WTC11 (cell line): ENCODE data around the gene RASSF4. TPM values are rescaled to one million over a fixed set of nuclear protein-coding genes. Genes with fewer than 3 reads are reported as not detected.

Experiments
- ATAC-seq: fragments of 200-7000 bp; cut with Tn5 transposase; 2 replicates; pipeline ENCODE4 v1.10.0; 2021; ENCODE audit warnings: mild to moderate bottlenecking, moderate library complexity
- CTCF ChIA-PET: fragments of 300-600 bp; sonication (Branson Sonifier 250); formaldehyde crosslinking; loops from one replicate; lab custom pipeline; 2021; ENCODE audit warnings: antibody characterized with exemption; lab: Charles Lee
- POLR2A ChIA-PET: fragments of 350-600 bp; sonication (Branson Sonifier 250); formaldehyde crosslinking; loops from one replicate; lab custom pipeline; 2021; ENCODE audit warnings: antibody characterized with exemption; lab: Charles Lee
- DNase-seq: peaks from one replicate; pipeline ENCODE4 v3.0.0; 2021; ENCODE audit warnings: low spot score
- H3K27ac Mint-ChIP-seq: 2 replicates; pipeline ENCODE4 v1.8.0; 2021; ENCODE audit warnings: mixed read lengths
- H3K27me3 Mint-ChIP-seq: 2 replicates; pipeline ENCODE4 v1.8.0; 2021; ENCODE audit warnings: low read depth, mild to moderate bottlenecking, moderate library complexity, mixed read lengths
- H3K36me3 Mint-ChIP-seq: 2 replicates; pipeline ENCODE4 v1.8.0; 2021; ENCODE audit warnings: mixed read lengths
- H3K4me1 Mint-ChIP-seq: 2 replicates; pipeline ENCODE4 v1.8.0; 2022; ENCODE audit warnings: mixed read lengths
- H3K4me3 Mint-ChIP-seq: 2 replicates; pipeline ENCODE4 v1.8.0; 2021; ENCODE audit warnings: mild to moderate bottlenecking, moderate library complexity, mixed read lengths
- H3K9me3 Mint-ChIP-seq: 2 replicates; pipeline ENCODE4 v1.8.0; 2021; ENCODE audit warnings: mixed read lengths
- CBFB ChIP-seq: sonication (generic); formaldehyde crosslinking; IDR thresholded peaks from 2 replicates; pipeline ENCODE4 v1.8.1; 2022; ENCODE audit warnings: mild to moderate bottlenecking, low read depth, missing genetic modification reagents
- CREM ChIP-seq: sonication (generic); formaldehyde crosslinking; IDR thresholded peaks from 2 replicates; pipeline ENCODE4 v1.8.1; 2022; ENCODE audit warnings: mild to moderate bottlenecking, missing genetic modification reagents, moderate library complexity
- ESRRA ChIP-seq: sonication (generic); formaldehyde crosslinking; IDR thresholded peaks from 2 replicates; pipeline ENCODE4 v1.8.1; 2022; ENCODE audit warnings: mild to moderate bottlenecking, missing genetic modification reagents, borderline replicate concordance
- GABPB1 ChIP-seq: sonication (generic); formaldehyde crosslinking; IDR thresholded peaks from 2 replicates; pipeline ENCODE4 v1.8.1; 2023; ENCODE audit warnings: mild to moderate bottlenecking, missing genetic modification reagents
- GTF2I ChIP-seq: fragments of 250-450 bp; sonication (Bioruptor Pico); conservative IDR thresholded peaks from 2 replicates; pipeline ENCODE4 v1.4.0; 2021; ENCODE audit warnings: mild to moderate bottlenecking
- HMGA2 ChIP-seq: fragments of 250-450 bp; sonication (Bioruptor Pico); IDR thresholded peaks from 2 replicates; pipeline ENCODE4 v1.4.0; 2021; ENCODE audit warnings: mild to moderate bottlenecking, moderate library complexity
- MYBL2 ChIP-seq: sonication (generic); formaldehyde crosslinking; IDR thresholded peaks from 2 replicates; pipeline ENCODE4 v1.8.1; 2023; ENCODE audit warnings: mild to moderate bottlenecking, moderate library complexity, missing genetic modification reagents
- RORB ChIP-seq: fragments of 250-450 bp; sonication (Bioruptor Pico); IDR thresholded peaks from 2 replicates; pipeline ENCODE4 v1.9.0; 2021; ENCODE audit warnings: mild to moderate bottlenecking
- SMAD3 ChIP-seq: sonication (generic); formaldehyde crosslinking; IDR thresholded peaks from 2 replicates; pipeline ENCODE4 v1.8.0; 2022; ENCODE audit warnings: missing genetic modification reagents, mild to moderate bottlenecking, borderline replicate concordance
- SMAD4 ChIP-seq: sonication (generic); formaldehyde crosslinking; IDR thresholded peaks from 2 replicates; pipeline ENCODE4 v1.8.0; 2022; ENCODE audit warnings: mild to moderate bottlenecking, missing genetic modification reagents
- TCF7 ChIP-seq: sonication (generic); formaldehyde crosslinking; IDR thresholded peaks from 2 replicates; pipeline ENCODE4 v1.8.0; 2022; ENCODE audit warnings: mild to moderate bottlenecking, low read depth, missing genetic modification reagents, moderate library complexity
- TEAD1 ChIP-seq: sonication (generic); formaldehyde crosslinking; IDR thresholded peaks from 2 replicates; pipeline ENCODE4 v1.8.0; 2022; ENCODE audit warnings: mild to moderate bottlenecking, missing genetic modification reagents
- ZBTB21 ChIP-seq: sonication (generic); formaldehyde crosslinking; IDR thresholded peaks from 2 replicates; pipeline ENCODE4 v1.8.1; 2023; ENCODE audit warnings: mild to moderate bottlenecking, missing genetic modification reagents, borderline replicate concordance
- ZNF416 ChIP-seq: fragments of 250-450 bp; sonication (Bioruptor Pico); IDR thresholded peaks from 2 replicates; pipeline ENCODE4 v1.9.0; 2021; ENCODE audit warnings: mild to moderate bottlenecking, inconsistent platforms
- ZNF423 ChIP-seq: fragments of 250-450 bp; sonication (Bioruptor Pico); IDR thresholded peaks from 2 replicates; pipeline ENCODE4 v2.1.2; 2022; ENCODE audit warnings: mild to moderate bottlenecking, moderate library complexity
- total RNA-seq: library from RNA; stranded (reverse); gene quantifications from 3 replicates; pipeline ENCODE4 v1.2.3, GENCODE V29; 2021
- TF ChIP-seq, protein P1 (sequence below): sonication (generic); formaldehyde crosslinking; IDR thresholded peaks from 2 replicates; pipeline ENCODE4 v1.8.1; 2022; ENCODE audit warnings: mild to moderate bottlenecking, missing genetic modification reagents, moderate library complexity, borderline replicate concordance
- TF ChIP-seq, protein P2 (sequence below): sonication (generic); formaldehyde crosslinking; IDR thresholded peaks from 2 replicates; pipeline ENCODE4 v1.8.0; 2022; ENCODE audit warnings: mild to moderate bottlenecking, missing genetic modification reagents
- TF ChIP-seq, protein P3 (sequence below): sonication (generic); formaldehyde crosslinking; conservative IDR thresholded peaks from 2 replicates; pipeline ENCODE4 v1.8.1; 2023; ENCODE audit warnings: mild to moderate bottlenecking, low read depth, missing genetic modification reagents, moderate library complexity
- TF ChIP-seq, protein P4 (sequence below): sonication (generic); formaldehyde crosslinking; IDR thresholded peaks from 2 replicates; pipeline ENCODE4 v1.8.0; 2023; ENCODE audit warnings: missing genetic modification reagents
- TF ChIP-seq, protein P5 (sequence below): sonication (generic); formaldehyde crosslinking; IDR thresholded peaks from 2 replicates; pipeline ENCODE4 v1.8.1; 2022; ENCODE audit warnings: mild to moderate bottlenecking, moderate library complexity, missing genetic modification reagents
- TF ChIP-seq, protein P6 (sequence below): sonication (generic); formaldehyde crosslinking; IDR thresholded peaks from 2 replicates; pipeline ENCODE4 v1.8.1; 2023; ENCODE audit warnings: mild to moderate bottlenecking, missing genetic modification reagents, moderate library complexity

RASSF4 gene
- total RNA-seq, 1 experiment from 2014 or later = 15.7 TPM

DNA sequence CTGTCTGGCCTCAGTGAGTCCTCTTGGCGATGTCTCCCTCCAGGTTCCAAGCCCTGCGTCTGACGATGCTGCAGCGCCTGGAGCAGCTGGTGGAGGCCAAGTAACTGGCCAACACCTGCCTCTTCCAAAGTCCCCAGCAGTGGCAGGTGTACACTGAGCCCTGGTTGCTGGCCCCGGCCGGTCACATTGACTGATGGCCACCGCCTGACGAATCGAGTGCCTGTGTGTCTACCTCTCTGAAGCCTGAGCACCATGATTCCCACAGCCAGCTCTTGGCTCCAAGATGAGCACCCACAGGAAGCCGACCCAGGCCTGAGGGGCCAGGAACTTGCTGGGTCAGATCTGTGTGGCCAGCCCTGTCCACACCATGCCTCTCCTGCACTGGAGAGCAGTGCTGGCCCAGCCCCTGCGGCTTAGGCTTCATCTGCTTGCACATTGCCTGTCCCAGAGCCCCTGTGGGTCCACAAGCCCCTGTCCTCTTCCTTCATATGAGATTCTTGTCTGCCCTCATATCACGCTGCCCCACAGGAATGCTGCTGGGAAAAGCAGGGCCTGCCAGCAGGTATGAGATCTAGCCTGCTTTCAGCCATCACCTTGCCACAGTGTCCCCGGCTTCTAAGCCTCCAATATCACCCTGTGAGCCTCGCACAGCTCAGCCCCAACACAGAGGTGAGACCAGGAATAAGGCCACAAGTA lies 33.8 kb downstream of the RASSF4 start:
- no peak for DNase-seq

DNA sequence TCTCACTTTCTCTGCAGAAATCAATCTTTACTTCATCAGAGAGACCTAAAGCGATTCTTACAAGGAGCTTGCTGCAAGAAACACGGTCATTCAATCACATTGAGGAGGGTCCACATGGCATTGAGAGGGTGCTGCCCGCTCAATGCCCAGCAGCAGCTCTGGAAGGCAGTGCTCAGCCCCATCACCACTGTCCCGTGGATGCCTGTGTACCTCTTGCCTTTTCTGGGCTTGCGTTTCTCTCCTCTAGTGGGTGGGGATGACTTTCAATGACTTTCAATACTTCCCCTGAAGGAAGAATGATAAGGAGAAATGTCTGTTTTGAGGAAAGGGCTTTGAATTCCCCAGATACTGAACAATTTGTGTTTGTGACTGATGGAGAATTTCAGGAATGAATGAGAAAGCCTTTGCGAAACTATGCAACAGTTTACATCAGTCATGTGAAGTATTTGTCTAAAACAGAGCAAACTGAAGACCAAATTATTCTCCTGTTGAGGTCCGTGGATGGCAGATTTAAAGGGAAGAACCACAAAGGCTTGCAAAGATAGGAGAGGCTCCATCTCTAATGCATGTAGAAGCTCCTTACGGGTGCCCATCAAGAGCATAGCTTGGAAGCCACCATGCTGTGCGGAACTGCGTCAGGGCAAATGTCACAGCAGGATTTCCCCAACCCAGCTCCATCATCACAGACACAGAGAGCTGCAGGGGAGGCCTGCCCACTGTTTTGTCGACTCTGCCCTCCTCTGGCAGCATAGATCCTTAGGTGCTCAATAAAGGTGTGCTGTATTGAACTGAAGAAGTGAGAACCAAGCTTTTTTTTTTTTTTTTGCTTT lies 34.5 kb downstream of the RASSF4 start:
- H3K36me3 Mint-ChIP-seq = peaks cover 11% of the 10 kb centered on the region
- H3K27ac Mint-ChIP-seq = peak overlapping the region; percentile 19
- H3K27me3 Mint-ChIP-seq = peaks cover 3% of the 10 kb centered on the region; the same call in 1 of the 2 replicates
- CTCF ChIA-PET = interaction anchor here (0.6 to 9.4 kb wide), 5 partner anchors 26 to 65 kb away, joined by 3 to 143 read pairs (median 3); partner anchors contain the start of gene RASSF4
- DNase-seq = no peak
- ATAC-seq = no peak
- H3K4me1 Mint-ChIP-seq = peaks cover 44% of the 10 kb centered on the region
- POLR2A ChIA-PET = interaction anchor here (0.6 kb wide), 1 partner anchor 62 kb away, joined by 4 read pairs; no protein-coding TSS in a partner anchor
- H3K9me3 Mint-ChIP-seq = no peaks in the 10 kb centered on the region
- no peak overlapping the region for H3K4me3 Mint-ChIP-seq
- TF ChIP-seq ZNF423 (CRISPR knock-in tag) (peak; percentile 31; the same call in 1 of the 2 replicates), ESRRA (CRISPR knock-in tag) (no peak), GABPB1 (peak; percentile 98)

More for the DNA sequence above, 33.8 kb downstream of the RASSF4 start:
- POLR2A ChIA-PET = no interaction called here
- Mint-ChIP-seq H3K27ac (peak overlapping the region; percentile 19; the same call in 1 of the 2 replicates), H3K9me3 (no peaks in the 10 kb centered on the region), H3K4me1 (peaks cover 51% of the 10 kb centered on the region)
- no peak for ATAC-seq
- TF ChIP-seq, protein P1, sequence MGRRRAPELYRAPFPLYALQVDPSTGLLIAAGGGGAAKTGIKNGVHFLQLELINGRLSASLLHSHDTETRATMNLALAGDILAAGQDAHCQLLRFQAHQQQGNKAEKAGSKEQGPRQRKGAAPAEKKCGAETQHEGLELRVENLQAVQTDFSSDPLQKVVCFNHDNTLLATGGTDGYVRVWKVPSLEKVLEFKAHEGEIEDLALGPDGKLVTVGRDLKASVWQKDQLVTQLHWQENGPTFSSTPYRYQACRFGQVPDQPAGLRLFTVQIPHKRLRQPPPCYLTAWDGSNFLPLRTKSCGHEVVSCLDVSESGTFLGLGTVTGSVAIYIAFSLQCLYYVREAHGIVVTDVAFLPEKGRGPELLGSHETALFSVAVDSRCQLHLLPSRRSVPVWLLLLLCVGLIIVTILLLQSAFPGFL = no peak
- TF ChIP-seq TEAD1 (CRISPR knock-in tag) = no peak
- TF ChIP-seq ZBTB21 (CRISPR knock-in tag) = no peak
- no peak for TF ChIP-seq SMAD3 (CRISPR knock-in tag)
- TF ChIP-seq ZNF416 (CRISPR knock-in tag) = no peak
- TF ChIP-seq, all 79 proteins: peak for 0
- CTCF ChIA-PET = interaction anchor here (9.4 kb wide), 1 partner anchor 61 kb away, joined by 143 read pairs; no protein-coding TSS in a partner anchor
- Mint-ChIP-seq H3K4me3 (no peak overlapping the region), H3K36me3 (peaks cover 13% of the 10 kb centered on the region), H3K27me3 (no peaks in the 10 kb centered on the region; the same call in 1 of the 2 replicates)

DNA sequence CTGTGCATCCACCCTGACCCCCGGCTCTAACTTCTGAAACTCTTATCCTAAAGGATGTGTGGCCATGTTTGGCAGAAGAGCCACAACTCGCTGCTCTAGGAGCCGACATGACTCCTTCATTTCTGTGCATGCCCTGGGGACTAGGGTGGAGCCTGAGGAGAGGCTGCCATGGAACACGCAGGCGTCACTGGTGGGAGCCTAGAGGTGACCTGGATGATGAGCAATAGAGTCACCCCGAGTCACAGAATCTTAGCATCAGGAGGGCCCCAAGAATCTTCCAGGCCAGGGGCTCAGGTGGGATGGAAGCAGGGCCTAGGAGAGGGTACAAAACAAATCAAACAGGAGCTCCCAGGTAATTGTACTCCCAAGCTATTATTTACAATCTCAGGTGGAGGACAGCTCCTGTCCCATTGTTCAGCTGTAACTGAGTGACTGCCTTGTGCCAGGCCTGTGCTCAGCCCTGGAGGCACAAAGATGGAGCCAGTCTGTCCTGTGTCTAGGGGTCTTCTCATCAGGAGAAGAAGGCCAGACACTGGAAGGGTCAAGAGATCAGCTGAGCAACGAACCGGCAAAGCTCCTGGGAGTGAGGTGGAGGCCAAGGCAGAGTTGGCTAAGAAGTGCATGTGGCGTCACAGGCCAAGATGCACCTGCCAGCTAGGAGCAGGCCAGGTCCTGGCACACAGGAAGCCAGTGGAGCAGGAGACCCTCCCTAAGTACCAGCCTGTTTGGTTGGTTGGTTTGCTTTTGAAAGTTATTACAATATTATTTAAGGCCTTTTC lies 35.3 kb downstream of the RASSF4 start:
- H3K9me3 Mint-ChIP-seq = no peaks in the 10 kb centered on the region
- ChIA-PET POLR2A (interaction anchor here (0.6 kb wide), 1 partner anchor 63 kb away, joined by 4 read pairs; no protein-coding TSS in a partner anchor), CTCF (interaction anchor here (0.6 to 9.4 kb wide), 5 partner anchors 27 to 66 kb away, joined by 3 to 143 read pairs (median 3); partner anchors contain the start of gene RASSF4)
- DNase-seq (no peak), ATAC-seq (no peak)
- H3K27me3 Mint-ChIP-seq = peaks cover 7% of the 10 kb centered on the region
- peaks cover 41% of the 10 kb centered on the region for H3K4me1 Mint-ChIP-seq
- H3K36me3 Mint-ChIP-seq = peaks cover 11% of the 10 kb centered on the region
- no peak overlapping the region for H3K27ac Mint-ChIP-seq
- no peak overlapping the region for H3K4me3 Mint-ChIP-seq
- no peak for TF ChIP-seq ESRRA (CRISPR knock-in tag)
- no peak for TF ChIP-seq RORB
- no peak for TF ChIP-seq CREM (CRISPR knock-in tag)
- TF ChIP-seq SMAD4 (CRISPR knock-in tag) = no peak
- TF ChIP-seq, protein P2, sequence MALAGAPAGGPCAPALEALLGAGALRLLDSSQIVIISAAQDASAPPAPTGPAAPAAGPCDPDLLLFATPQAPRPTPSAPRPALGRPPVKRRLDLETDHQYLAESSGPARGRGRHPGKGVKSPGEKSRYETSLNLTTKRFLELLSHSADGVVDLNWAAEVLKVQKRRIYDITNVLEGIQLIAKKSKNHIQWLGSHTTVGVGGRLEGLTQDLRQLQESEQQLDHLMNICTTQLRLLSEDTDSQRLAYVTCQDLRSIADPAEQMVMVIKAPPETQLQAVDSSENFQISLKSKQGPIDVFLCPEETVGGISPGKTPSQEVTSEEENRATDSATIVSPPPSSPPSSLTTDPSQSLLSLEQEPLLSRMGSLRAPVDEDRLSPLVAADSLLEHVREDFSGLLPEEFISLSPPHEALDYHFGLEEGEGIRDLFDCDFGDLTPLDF = no peak
- TF ChIP-seq, protein P3, sequence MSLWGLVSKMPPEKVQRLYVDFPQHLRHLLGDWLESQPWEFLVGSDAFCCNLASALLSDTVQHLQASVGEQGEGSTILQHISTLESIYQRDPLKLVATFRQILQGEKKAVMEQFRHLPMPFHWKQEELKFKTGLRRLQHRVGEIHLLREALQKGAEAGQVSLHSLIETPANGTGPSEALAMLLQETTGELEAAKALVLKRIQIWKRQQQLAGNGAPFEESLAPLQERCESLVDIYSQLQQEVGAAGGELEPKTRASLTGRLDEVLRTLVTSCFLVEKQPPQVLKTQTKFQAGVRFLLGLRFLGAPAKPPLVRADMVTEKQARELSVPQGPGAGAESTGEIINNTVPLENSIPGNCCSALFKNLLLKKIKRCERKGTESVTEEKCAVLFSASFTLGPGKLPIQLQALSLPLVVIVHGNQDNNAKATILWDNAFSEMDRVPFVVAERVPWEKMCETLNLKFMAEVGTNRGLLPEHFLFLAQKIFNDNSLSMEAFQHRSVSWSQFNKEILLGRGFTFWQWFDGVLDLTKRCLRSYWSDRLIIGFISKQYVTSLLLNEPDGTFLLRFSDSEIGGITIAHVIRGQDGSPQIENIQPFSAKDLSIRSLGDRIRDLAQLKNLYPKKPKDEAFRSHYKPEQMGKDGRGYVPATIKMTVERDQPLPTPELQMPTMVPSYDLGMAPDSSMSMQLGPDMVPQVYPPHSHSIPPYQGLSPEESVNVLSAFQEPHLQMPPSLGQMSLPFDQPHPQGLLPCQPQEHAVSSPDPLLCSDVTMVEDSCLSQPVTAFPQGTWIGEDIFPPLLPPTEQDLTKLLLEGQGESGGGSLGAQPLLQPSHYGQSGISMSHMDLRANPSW (CRISPR knock-in tag) = no peak
- TF ChIP-seq HMGA2 (CRISPR knock-in tag) = no peak
- no peak for TF ChIP-seq MYBL2 (CRISPR knock-in tag)
- TF ChIP-seq, protein P4, sequence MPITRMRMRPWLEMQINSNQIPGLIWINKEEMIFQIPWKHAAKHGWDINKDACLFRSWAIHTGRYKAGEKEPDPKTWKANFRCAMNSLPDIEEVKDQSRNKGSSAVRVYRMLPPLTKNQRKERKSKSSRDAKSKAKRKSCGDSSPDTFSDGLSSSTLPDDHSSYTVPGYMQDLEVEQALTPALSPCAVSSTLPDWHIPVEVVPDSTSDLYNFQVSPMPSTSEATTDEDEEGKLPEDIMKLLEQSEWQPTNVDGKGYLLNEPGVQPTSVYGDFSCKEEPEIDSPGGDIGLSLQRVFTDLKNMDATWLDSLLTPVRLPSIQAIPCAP (CRISPR knock-in tag) = no peak
- no peak for TF ChIP-seq GTF2I (CRISPR knock-in tag)
- TF ChIP-seq TCF7 (CRISPR knock-in tag) = no peak
- TF ChIP-seq, protein P5, sequence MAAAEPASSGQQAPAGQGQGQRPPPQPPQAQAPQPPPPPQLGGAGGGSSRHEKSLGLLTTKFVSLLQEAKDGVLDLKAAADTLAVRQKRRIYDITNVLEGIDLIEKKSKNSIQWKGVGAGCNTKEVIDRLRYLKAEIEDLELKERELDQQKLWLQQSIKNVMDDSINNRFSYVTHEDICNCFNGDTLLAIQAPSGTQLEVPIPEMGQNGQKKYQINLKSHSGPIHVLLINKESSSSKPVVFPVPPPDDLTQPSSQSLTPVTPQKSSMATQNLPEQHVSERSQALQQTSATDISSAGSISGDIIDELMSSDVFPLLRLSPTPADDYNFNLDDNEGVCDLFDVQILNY (CRISPR knock-in tag) = no peak
- TF ChIP-seq, protein P6, sequence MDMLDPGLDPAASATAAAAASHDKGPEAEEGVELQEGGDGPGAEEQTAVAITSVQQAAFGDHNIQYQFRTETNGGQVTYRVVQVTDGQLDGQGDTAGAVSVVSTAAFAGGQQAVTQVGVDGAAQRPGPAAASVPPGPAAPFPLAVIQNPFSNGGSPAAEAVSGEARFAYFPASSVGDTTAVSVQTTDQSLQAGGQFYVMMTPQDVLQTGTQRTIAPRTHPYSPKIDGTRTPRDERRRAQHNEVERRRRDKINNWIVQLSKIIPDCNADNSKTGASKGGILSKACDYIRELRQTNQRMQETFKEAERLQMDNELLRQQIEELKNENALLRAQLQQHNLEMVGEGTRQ = no peak
- no peak for TF ChIP-seq CBFB (CRISPR knock-in tag)
